Breast epithelium (tissue), 4 donors: ENCODE data around the gene OR2A14. TPM values are rescaled to one million over a fixed set of nuclear protein-coding genes. Genes with fewer than 3 reads are reported as not detected.
A peak's percentile ranks its signal among the peaks of the same experiment; 100 is the strongest.
"Not testable (repeated sequence)": the region's sequence is repeated elsewhere in the genome, so short reads cannot be mapped to it uniquely, and the experiment has no call there.

Source experiments
- DNase-seq, 2 donors: peaks; one replicate each; pipeline ENCODE4 v3.0.0-alpha.2; 2019; ENCODE audit warnings: low spot score in 2 of 2
- H3K27ac ChIP-seq, 2 donors: fragments of 200-600 bp; sonication (generic) in 1 of 2; one replicate each; pipeline ENCODE4 v1.5.1; 2016 to 2019; ENCODE audit warnings: mild to moderate bottlenecking in 1 of 2
- H3K27me3 ChIP-seq, 2 donors: fragments of 200-600 bp; sonication (generic) in 1 of 2; one replicate each; pipeline versions ENCODE4 v1.5.1 to v1.6.0; 2017 to 2019; ENCODE audit warnings: control low read depth in 1 of 2, mild to moderate bottlenecking in 1 of 2
- H3K36me3 ChIP-seq: fragments of 200-600 bp; one replicate; pipeline ENCODE4 v1.5.1; 2019
- H3K4me1 ChIP-seq, 2 donors: fragments of 200-600 bp; sonication (generic); one replicate each; pipeline ENCODE4 v1.5.1; 2016 to 2019; ENCODE audit warnings: control low read depth in 1 of 2
- H3K4me3 ChIP-seq, 3 donors: fragments of 200-600 bp; sonication (generic); 1 replicate in 2 of 3; 2 replicates in 1 of 3; pipeline ENCODE4 v1.5.1; 2016 to 2019; ENCODE audit warnings: mild to moderate bottlenecking in 3 of 3, moderate library complexity in 2 of 3
- H3K9me3 ChIP-seq, 2 donors: fragments of 200-600 bp; sonication (generic) in 1 of 2; one replicate each; pipeline ENCODE4 v1.5.1; 2016 to 2019; ENCODE audit warnings: control low read depth in 1 of 2
- CTCF ChIP-seq, 3 donors: fragments of 450-650 bp; IDR thresholded peaks; one replicate each; pipeline ENCODE4 v1.5.1; 2016 to 2017; ENCODE audit warnings: antibody characterized with exemption in 3 of 3, mild to moderate bottlenecking in 3 of 3, moderate library complexity in 3 of 3
- POLR2A ChIP-seq: fragments of 450-650 bp; IDR thresholded peaks from one replicate; pipeline ENCODE4 v1.6.1; 2016; ENCODE audit warnings: antibody characterized with exemption, mild to moderate bottlenecking, moderate library complexity
- POLR2AphosphoS5 ChIP-seq, 3 donors: sonication (generic); formaldehyde crosslinking; IDR thresholded peaks; one replicate each; pipeline ENCODE4 v1.6.1; 2017; ENCODE audit warnings: antibody characterized with exemption in 3 of 3
- intact Hi-C: fragments of 100-400 bp; cut with DNase I; formaldehyde crosslinking; loops from one replicate; pipeline ENCODE4 v1.15.1; 2023; ENCODE audit warnings: low total_unique reads
- total RNA-seq, 3 donors: library from RNA; depleted of rRNA; stranded (reverse); fragments of >200 nt; gene quantifications; one replicate each; pipeline ENCODE4 v1.1.0, GENCODE V29; 2016

Gene OR2A14
- total RNA-seq, 3 donors from 2014 or later = not detected

DNA sequence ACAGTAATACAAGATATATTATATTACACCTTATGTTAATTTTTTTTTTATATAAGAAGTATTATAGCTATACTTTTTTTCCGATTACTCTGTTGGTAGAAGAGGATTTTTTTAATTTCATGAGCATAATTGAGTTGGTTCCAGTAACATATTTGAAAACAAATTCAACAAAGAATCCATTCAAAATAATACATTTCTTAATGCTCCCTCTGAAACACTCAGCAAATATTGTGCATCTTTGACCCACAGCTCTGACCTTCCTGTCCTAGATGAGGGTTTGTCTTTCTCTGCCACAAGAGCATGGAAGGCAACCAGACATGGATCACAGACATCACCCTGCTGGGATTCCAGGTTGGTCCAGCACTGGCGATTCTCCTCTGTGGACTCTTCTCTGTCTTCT, 13.7 kb upstream of the OR2A14 start, which contains the start of gene OR2A2:
OR2A2 (plus strand) TSS at position 301 of the 400 bp plus-strand sequence; CDS start at position 301, 0 bp downstream.
- no peaks in the 10 kb centered on the region for H3K27me3 ChIP-seq
- no peaks in the 10 kb centered on the region for H3K4me1 ChIP-seq
- no peaks in the 10 kb centered on the region for H3K9me3 ChIP-seq
- no peak for DNase-seq
- no peaks in the 10 kb centered on the region for H3K36me3 ChIP-seq
- no peak within 1 kb of the TSS for H3K27ac ChIP-seq
- no peak within 1 kb of the TSS for H3K4me3 ChIP-seq
- TF ChIP-seq CTCF (IDR thresholded peaks at IDR 0.05) = no peak
- TF ChIP-seq POLR2A = no peak
- TF ChIP-seq POLR2AphosphoS5 (IDR thresholded peaks at IDR 0.05) = no peak
- intact Hi-C loops = no loop called here

DNA sequence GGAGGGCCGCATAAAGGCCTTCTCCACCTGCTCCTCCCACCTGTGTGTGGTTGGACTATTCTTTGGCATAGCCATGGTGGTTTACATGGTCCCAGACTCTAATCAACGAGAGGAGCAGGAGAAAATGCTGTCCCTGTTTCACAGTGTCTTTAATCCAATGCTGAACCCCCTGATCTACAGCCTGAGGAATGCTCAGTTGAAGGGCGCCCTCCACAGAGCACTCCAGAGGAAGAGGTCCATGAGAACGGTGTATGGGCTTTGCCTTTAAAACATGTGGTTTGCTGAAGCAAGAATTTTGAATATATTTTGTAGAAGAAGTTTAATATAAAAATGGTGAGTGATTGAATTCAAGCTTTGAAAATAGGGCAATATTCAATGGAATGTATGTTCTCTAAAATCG, 12.7 kb upstream of the OR2A14 start:
- no peaks in the 10 kb centered on the region for H3K4me1 ChIP-seq
- no peaks in the 10 kb centered on the region for H3K9me3 ChIP-seq
- DNase-seq = no peak
- no peaks in the 10 kb centered on the region for H3K27me3 ChIP-seq
- intact Hi-C loops = no loop called here
- H3K27ac ChIP-seq = no peak overlapping the region
- H3K36me3 ChIP-seq = no peaks in the 10 kb centered on the region
- TF ChIP-seq CTCF (IDR thresholded peaks at IDR 0.05) (no peak), POLR2AphosphoS5 (IDR thresholded peaks at IDR 0.05) (no peak), POLR2A (no peak)
- no peak overlapping the region for H3K4me3 ChIP-seq

GRCh38 chr7:144113651-144114050, 9.3 kb upstream of the OR2A14 start:
- no peaks in the 10 kb centered on the region for H3K36me3 ChIP-seq
- intact Hi-C loops = no loop called here

DNA sequence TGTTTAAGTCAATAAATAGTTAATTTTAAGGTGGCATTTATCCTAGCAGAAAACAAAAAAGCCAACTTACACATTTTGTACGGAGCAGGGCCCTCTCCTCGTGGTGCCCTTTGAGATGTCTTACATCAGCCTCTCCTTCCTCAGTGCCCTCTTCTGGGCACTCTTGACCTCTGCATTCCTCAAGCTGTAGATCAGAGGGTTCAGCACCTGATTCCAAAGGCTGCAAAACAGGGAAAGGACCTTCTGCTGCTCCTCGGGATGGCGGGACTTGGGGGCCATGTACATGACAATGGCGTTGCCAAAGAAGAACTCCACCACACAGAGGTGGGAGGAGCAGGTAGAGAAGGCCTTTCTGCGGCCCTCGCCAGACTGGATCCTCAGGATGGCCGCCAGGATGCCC, 4.6 kb upstream of the OR2A14 start:
- no peaks in the 10 kb centered on the region for H3K9me3 ChIP-seq
- TF ChIP-seq POLR2AphosphoS5 (IDR thresholded peaks at IDR 0.05) (no peak), CTCF (IDR thresholded peaks at IDR 0.05) (no peak), POLR2A (no peak)
- H3K4me1 ChIP-seq = no peaks in the 10 kb centered on the region
- no peak overlapping the region for H3K27ac ChIP-seq
- DNase-seq = no peak
- H3K36me3 ChIP-seq = no peaks in the 10 kb centered on the region
- H3K4me3 ChIP-seq = no peak overlapping the region
- no peaks in the 10 kb centered on the region for H3K27me3 ChIP-seq
- intact Hi-C loops = no loop called here

More at GRCh38 chr7:144113651-144114050, 9.3 kb upstream of the OR2A14 start:
- TF ChIP-seq CTCF (IDR thresholded peaks at IDR 0.05) = no peak
- TF ChIP-seq POLR2AphosphoS5 (IDR thresholded peaks at IDR 0.05) = no peak
- TF ChIP-seq POLR2A = no peak
- no peak overlapping the region for H3K27ac ChIP-seq
- no peaks in the 10 kb centered on the region for H3K4me1 ChIP-seq
- no peaks in the 10 kb centered on the region for H3K9me3 ChIP-seq
- H3K27me3 ChIP-seq = no peaks in the 10 kb centered on the region
- H3K4me3 ChIP-seq = no peak overlapping the region
- DNase-seq = no peak

- no peaks in the 10 kb centered on the region for H3K4me1 ChIP-seq
- H3K4me3 ChIP-seq = no peak overlapping the region
- intact Hi-C loops = no loop called here
- no peaks in the 10 kb centered on the region for H3K9me3 ChIP-seq
- H3K36me3 ChIP-seq = no peaks in the 10 kb centered on the region
- TF ChIP-seq CTCF (IDR thresholded peaks at IDR 0.05) (peak; percentile 37 to 69 (median 50)), POLR2A (no peak)
- no peaks in the 10 kb centered on the region for H3K27me3 ChIP-seq
- peak; percentile 66 to 84 for DNase-seq
- no peak overlapping the region for H3K27ac ChIP-seq
Observed at GRCh38 chr7:144127714-144128334, 4.8 kb downstream of the OR2A14 start.

DNA sequence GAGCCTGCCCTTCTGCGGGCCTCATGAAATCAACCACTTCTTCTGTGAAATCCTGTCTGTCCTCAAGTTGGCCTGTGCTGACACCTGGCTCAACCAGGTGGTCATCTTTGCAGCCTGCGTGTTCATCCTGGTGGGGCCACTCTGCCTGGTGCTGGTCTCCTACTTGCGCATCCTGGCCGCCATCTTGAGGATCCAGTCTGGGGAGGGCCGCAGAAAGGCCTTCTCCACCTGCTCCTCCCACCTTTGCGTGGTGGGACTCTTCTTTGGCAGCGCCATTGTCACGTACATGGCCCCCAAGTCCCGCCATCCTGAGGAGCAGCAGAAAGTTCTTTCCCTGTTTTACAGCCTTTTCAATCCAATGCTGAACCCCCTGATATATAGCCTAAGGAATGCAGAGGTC, 6.6 kb downstream of the OR2A14 start:
- intact Hi-C loops, DNase-seq, H3K36me3 ChIP-seq, H3K4me3 ChIP-seq, H3K27ac ChIP-seq, H3K4me1 ChIP-seq, H3K9me3 ChIP-seq, H3K27me3 ChIP-seq: not testable (repeated sequence)
